Tongue (tissue), 2 donors: ENCODE data around the gene MRGPRG. TPM values are rescaled to one million over a fixed set of nuclear protein-coding genes. Genes with fewer than 3 reads are reported as not detected.

Experiments used
- DNase-seq: peaks from one replicate; pipeline ENCODE4 v3.0.0-alpha.2; 2015
- total RNA-seq: library from RNA; depleted of rRNA; stranded (reverse); fragments of >200 nt; gene quantifications from one replicate; pipeline ENCODE4 v1.2.3, GENCODE V29; 2014

The MRGPRG gene
- total RNA-seq, 1 donor from 2014 or later, result not detected

DNA sequence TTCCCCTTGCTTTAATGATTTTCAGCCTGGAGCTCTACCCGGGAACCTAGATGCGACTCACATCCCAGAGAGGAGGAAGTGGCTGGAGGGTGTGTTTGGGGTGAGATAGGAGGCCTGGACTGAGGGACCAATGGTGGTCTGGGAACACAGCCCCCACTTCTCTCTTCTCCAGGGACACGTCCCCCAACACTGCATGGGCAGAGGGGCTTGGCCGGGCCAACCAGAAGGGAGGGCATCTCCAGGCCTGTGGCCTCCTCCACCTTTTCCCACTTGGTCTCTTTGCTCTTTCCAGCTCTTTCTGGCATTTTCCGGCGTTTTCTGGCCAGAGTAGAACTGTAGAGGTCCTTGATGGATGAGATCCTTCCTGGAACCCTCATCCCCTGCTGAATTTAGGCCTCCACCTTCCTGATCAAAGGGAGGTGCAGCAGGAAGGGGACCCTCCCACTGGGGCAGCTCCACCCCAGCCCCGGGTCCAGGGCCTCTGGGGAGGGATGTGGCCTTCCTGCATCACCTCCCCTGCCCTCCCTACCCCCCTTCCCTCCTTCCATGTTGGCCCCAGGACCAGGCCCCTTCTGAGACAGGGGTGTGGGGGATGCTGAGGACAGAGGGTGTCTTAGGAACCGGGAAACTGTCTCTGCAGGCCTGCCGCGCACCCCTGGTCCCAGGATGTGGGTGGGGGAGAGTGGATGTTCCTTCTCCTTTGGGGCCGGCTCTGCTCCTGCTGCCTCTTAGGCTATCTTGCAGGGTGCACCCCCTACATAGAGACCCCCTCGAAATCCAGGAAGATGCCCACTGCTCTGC lies 24.4 kb downstream of the MRGPRG start:
- no peak for DNase-seq

DNA sequence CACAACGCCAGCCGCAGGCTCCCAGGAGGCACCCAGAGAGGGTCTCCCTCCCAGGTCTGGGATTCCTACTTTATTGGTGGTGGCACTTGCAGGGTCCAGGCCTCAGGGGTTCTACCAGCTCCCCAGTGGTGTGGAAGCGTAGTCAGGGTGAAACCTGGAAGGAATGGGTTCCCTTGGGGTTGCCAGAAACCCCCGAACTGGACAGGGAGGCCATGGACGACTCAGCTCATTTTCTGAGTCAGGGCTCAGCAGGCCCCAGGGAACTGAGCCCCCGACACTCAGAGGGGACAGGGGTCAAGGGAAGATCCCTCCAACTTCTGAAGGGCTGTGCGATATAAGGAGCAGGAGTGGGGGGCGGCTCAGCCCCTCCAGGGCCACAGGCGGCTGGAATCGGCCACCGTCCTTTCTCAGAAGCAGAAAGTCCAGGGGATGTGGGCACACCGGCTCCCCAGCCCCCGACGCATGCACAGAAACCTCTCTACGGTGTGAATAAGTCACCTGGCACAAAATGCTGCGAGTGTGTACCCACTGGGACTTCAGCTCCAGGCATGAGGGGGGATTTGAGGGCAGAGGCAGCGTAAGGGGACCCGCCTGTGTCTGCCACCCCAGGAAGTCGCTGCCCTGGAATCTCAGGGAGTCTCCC lies 25.1 kb downstream of the MRGPRG start:
- no peak for DNase-seq

DNA sequence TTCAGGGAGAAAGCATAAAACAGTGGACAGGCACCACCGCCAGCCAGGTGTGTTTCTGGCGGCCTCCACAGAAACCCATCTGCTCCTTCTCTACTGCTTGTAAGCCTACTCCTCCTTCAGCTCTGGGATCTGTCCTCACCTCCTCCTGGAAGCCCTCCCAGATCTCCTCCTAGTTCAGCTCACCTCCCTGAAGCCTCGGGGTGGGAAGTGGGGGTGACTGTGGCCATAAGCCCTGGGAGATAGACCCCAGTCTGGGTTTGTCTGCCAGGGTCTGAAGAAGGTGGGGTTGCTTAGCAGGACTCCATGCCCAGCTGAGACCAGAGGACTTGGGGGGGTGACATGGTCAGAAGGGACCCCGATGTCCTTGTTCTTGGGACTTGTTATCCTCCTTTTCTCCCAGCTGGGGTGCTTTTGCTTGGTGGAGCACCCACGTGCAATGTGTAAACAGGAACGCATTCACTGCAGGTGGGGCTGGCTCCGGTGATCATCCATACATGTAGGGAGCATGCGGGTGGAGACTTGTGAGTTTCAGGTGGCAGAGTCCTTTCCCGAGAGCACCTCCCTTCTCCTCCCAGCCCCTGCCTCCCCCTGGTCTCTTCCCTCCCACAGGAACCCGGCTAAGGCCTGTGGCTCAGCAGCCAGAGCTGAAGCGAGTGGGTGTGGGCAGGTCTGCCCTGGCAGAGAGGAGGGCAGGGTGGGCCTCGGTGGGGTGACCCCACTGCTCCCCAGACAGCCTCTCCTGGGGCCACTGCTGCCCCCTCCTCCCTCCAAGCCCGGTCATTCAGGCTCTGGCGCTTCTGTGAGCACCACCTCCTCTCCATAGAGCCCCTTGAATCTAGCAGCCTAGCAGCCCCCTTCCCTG lies 25.9 kb downstream of the MRGPRG start:
- DNase-seq, result no peak

DNA sequence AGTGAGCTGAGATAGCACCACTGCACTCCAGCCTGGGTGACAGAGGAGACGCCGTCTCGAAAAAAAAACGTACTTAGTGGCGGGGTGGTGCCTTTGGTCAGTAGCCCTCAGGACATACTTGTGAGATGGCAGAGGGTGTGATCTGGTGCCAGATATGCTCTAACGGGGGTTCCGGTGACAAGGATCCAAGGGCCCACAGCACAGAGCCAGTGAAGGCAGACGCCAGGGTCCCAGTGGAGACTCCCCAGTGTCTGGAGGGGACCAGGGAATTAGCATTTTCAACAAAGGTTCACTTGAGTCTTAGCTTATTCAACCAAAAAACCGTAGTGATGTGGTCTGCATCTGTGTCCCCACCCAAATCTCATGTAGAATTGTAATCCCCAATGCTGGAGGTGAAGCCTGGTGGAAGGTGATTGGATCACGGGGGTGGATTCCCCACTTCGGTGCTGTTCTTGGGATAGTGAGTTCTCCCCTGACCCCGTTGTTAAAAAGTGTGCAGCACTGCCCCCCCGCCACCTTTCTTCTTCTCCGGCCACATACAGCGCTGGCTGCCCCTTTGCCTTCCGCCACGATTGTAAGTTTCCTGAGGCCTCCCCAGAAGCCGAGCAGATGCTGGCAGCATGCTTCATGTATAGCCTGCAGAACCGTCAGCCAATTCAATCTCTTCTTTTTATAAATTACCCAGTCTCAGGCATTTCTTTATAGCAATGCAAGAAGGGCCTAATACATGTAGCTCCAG lies 26.9 kb downstream of the MRGPRG start:
- no peak for DNase-seq

DNA sequence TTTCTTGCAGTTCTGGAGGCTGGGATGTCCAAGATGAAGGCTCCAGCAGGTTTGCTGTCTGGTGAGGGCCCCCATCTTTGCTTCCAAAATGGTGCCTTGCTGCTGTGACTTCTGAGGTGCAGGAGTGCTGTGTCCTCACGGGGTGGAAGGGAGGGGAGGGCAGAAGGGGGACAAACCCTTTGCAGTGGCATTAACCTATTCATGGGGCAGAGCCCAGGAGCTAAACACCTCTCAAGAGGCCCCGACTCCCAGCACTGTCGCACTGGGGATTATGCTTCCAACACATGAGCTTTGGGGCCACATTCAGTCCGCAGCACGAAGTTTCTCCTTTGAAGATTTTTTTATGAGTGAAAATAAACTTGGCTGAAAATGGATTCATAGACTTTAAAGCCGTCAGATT lies 28.0 kb downstream of the MRGPRG start:
- DNase-seq, result no peak

DNA sequence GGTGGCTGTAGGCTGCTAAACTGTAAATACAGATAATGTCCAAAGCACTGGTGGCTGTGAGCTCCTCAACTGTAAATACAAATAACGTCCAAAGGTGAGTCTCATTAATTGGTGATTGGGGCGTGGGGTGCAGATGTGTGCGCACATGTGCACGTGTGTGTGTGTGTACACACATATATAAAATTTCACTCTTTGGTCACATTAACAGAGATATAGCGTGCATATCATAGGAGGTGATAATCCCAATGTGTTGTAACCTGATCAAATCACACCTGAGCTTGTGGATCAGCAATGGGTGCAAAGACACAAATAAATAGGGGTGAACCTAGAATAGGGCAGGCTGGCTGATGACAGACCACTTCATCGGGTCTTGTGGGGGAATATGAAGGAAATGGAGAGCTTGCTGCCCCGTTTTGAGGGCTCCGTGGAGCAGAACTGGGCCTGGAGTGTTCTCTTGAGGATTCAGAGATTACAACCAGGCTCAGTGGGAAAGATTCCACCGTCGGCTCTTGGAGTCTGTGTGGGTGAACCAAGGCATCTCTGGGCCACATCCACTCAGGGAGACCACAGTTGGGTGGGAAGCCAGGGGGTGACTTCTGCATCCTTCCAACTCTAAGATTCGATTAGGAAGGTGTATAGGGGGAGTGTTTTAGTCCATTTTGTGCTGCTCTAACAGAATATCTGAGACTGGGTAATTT lies 28.6 kb downstream of the MRGPRG start:
- no peak for DNase-seq

DNA sequence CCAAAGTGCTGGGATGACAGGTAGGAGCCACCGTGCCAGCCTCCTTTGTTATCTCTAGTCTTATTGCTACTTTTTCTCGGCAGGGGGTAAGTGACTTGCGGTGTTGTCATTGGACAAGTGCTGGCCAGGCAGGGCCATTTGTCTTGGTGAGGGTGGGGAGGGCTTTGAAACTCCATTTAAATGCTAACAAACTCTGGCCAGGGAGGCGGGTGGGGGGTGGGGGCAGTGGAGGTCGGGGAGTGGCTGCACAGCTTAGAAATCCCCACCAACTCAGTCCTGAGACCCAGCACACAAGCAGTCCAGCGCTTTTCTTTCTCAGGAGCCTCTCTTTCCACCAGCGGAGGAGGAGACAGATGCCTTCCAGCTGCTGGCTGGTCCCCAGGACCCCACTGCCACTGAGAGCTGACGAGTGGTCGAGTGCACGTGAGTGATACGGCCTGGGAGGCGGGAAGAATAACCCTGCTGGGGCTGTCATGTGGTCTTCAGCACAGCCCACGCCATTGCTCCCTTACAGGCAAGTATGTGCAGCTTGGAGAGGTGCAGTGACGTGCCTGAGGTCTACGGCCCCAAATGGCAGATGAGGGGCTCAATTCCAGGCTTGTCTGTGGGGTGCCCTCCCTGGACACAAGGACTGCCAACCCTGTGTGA lies 29.3 kb downstream of the MRGPRG start:
- no peak for DNase-seq

DNA sequence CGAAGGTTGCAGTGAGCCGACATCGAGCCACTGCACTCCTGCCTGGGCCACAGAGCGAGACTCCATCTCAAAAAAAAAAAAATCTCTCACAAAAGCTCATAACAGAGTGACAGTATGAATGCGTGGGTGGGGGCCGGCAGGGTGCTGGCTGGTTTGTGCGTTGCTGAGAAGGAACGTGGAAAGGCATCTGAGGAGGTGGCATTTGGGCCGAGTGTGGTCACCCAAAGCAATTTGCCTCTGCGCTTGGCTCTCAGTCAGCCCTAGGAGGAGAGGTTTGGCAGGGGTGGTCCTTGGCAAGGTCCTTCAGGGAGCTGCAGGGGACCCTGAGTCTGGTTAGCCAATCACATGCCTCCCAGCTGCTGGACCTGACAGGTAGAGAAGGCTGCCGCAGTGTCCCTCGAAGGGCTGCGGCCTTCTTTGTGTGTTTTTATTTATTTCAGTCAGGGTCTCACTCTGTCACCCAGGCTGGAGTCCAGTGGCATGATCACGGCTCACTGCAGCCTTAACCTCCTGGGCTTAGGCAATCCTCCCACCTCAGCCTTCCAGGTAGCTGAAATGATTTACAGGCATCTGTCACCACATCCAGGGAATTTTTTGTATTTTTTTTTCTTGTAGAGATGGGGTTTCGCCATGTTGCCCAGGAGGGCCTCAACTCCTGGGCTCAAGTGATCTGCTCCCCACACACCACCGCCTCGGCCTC lies 30.0 kb downstream of the MRGPRG start:
- no peak for DNase-seq

DNA sequence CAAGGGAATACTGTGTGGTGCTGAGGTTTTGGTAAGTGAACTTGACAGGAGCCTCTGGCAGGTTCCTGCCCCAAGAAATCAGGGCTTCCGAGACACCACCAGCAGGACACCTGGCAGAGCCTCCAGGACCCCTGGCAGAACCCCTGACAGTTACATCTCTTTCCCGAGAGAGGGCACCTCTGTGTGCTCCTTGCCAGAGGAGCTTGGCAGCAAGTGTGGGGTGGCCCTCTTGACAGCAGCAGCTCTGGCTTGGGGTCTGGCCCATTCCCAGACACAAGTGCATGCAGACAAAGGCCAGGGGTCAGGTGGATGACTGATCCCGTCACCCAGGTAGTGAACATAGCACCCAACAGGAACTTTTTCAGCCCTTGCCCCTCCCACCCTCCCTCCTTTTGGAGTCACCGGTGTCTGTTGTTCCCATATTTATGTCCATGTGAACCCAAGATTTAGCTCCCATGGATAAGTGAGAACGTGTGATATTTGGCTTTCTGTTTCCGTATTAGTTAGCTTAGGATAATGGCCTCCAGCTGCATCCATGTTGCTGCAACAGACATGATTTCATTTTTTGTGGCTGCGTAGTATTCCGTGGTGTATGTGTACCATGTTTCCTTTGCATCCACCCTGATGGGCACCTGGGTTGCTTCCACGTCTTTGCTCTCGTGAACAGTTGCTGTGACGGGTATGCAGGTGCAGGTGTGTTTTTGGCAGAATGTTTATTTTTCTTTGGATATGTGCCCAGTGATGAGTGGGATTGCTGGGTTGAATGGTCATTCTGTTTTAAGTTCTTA lies 32.3 kb downstream of the MRGPRG start:
- DNase-seq, result no peak

DNA sequence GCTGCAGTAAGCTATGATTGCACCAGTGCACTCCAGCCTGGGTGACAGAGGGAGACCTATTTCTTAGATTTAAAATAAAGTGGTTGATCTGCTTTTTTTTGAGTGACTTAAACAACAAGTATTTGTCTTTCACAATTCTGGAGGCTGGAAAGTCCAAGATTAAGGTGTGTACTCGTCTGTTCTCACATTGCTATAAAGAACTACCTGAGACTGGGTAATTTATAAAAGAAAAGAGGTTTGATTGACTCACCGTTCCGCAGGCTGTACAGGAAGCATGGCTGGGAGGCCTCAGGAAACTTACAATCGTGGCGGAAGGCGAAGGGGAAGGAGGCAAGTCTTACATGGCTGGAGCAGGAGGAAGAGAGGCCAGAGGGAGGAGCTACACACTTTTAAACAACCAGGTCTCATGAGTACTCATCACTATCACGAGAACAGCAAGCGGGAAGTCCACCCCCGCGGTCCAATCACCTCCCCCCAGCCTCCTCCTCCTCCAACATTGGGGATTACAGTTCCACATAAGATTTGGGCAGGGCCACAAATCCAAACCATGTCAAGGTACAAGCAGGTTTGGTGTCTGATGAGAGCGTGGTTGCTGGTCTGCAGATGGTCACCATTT lies 33.8 kb downstream of the MRGPRG start:
- no peak for DNase-seq

DNA sequence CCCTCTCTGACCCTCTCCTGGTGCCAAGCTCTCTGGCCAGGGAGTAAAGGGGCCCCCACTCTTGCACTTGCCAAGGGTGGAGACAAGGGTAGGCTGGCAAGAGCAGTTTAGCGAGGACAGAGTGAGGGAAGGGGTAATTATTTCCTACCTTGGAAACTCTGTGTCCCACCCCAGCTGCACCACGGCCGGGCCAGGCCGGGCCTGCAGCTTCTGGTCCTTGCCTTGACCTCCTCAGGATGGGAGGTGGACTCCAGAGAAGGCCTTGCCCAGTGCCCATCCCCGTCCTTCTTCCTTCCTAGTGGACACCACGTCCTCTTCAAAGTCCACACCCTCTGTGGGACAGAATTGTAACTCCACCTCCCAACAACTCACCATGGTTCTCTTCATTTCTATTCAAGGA lies 35.1 kb downstream of the MRGPRG start:
- DNase-seq, result no peak

DNA sequence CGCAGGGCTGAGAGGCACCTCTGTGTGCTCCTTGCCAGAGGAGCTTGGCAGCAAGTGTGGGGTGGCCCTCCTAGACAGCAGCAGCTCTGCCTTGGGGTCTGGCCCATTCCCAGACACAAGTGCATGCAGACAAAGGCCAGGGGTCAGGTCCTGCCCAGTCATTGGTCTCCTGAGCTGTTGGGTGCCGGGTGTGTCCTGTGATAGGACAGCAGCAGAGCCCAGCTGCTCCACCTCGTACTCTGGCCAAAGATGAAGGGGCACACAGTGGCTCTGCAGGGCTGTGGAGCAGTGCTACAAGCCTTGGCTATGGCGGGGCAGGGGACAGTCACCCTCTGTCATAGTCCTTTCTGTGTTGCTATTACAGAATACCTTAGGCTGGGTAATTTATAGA lies 36.2 kb downstream of the MRGPRG start:
- no peak for DNase-seq

DNA sequence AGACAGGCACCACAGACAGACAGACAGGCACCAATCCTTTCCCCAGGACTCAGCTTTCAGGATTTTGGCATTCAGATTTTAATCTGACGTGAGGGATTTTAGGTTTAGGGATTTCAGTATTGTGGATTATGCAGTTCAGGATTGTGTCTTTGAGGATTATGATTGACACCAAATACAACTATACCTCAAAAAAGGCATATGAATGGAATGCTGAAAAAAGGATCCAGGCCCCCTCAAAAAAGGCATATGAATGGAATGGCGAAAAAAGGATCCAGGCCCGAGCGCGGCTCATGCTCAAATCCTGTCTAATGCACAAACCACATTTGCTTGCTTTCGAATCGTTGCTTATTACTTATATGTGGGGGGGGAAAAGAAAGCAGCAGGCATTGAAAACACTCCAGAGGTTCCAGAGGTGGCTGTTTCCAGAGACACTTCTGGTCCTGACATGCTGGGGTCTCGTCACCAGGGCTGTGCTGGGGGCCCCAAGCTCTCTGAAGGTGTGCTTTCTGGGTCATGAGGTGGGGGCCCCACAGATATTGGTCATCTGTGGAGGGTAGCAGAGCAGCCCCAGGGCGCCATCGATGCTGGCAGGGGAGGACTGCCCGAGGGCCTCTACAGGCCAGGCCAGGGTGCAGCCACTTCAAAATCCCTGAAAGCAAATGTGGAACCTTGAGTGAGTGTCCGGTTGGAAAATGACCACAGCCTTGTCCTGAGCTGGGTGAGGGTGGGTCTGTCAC lies 36.7 kb downstream of the MRGPRG start:
- DNase-seq, result no peak

DNA sequence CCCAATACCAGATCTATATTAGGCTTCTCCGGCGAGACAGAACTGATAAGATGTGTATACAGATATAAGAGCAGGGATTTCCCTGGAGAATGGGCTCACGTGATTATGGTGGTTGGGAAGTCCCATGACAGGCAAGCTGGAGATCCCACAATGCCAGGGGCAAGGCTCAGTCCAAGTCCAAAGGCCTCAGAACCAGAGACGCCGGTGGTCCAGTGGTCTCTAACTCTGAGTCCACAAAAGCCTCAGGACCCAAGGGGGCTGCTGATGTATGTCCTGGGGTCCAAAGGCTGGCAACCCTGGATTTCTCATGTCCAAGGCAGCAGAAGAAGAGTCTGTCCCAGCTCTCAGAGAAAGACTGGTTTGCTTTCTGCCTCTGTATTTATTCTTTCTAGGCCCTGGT lies 37.7 kb downstream of the MRGPRG start:
- DNase-seq, result no peak

DNA sequence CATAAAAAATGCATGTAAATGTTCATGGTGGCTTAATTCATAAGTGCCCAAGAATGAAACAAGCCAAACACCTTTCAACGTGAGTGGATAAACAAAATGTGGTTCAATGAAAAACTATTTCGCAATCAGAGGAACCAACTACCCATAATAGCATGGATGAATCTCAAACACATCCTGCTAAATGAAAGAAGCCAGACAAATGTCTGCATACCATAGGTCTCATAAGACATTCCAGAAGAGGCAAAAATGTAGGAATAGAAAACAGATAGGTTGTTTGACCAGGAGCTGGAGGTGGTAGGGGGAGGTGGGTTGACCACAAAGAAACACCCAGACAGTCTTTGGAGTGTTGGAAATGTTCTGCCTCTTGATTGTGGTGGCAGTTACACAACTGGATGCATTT lies 40.3 kb downstream of the MRGPRG start:
- no peak for DNase-seq

DNA sequence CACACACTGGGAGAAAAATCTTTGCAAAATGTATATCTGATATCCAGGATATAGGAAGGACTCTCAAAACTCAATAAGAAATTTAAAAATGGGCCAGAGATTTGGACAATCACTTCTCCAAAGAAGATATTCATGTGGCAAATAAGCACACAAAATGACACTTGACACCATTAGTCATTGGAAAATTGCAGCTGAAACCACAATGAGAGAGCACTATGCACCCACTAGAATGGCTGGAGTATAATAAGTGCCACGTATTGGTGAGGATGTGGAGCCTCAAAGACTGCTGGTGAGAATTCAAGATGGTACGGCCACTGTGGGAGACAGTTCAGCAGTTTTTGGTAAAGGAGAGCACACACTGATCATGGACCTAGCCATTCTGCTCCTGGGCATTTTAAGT lies 40.7 kb downstream of the MRGPRG start:
- DNase-seq, result no peak

DNA sequence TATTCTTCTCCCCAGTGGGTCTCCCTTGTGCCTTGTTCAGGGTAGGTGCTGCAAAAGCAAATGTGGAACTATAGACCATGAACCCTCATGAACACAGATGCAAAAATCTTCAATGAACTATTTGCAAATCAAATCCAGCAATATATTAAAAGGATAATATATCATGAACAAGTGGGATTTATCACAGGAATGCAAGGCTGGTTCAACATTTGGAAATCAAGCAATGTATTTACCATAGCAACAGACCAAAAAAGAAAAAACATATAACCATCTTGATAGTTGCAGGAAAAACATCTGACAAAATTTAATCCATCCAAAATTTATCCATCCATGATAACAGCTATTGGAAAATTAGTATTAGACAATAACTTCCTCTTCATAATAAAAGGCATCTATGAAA lies 42.1 kb downstream of the MRGPRG start:
- DNase-seq, result no peak

DNA sequence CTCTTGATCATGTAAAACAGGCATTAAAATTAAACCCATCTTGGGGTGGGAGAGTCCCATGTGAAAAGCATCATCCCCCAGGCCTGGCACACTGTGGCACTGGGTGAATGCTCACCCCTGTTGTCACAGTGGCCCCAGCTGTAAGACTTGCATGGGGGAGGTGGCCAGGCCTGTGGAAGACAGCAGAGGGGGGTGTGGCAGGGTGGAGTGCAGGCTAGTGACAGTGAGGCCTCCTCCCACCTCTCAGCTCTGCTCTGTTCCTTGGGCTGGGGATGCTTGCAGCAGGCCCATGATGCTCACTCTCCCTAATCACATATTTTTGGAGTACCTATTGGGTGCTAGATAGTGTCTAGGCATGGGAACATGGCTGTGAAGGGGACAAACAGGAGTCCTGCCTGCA lies 43.4 kb downstream of the MRGPRG start:
- no peak for DNase-seq

DNA sequence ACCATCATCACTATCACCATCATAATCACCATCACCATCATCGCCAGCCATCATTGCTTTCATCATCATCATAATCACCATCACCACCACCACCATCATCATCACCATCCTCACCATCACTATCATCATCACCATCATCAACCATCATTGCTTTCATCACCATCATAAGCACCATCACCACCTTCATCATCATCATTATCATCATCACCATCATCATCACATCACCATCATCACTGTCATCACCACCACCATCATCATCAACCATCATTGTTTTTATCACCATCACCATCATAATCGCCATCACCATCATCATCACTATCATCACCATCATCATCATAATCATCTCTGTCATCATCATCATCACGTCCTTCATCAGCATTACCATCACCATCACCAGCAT lies 44.2 kb downstream of the MRGPRG start:
- no peak for DNase-seq
